Large intestine (tissue), 3 donors: ENCODE data around the gene NEURL1B. TPM values are rescaled to one million over a fixed set of nuclear protein-coding genes. Genes with fewer than 3 reads are reported as not detected.
"Not testable (repeated sequence)": the region's sequence is repeated elsewhere in the genome, so short reads cannot be mapped to it uniquely, and the experiment has no call there.

Experiments used
- DNase-seq, 2 donors: peaks; one replicate each; pipeline versions ENCODE4 v3.0.0 to v3.0.0-alpha.2; 2013
- H3K27ac ChIP-seq: one replicate; pipeline ENCODE4 v1.5.1; 2013; ENCODE audit warnings: low read length
- H3K27me3 ChIP-seq: 2 replicates; pipeline ENCODE4 v1.6.1; 2013; ENCODE audit warnings: low read length; ENCODE audit not compliant: control insufficient read depth, insufficient read depth
- H3K36me3 ChIP-seq: 2 replicates; pipeline ENCODE4 v1.6.1; 2013; ENCODE audit warnings: low read length; ENCODE audit not compliant: control insufficient read depth, insufficient read depth
- H3K4me1 ChIP-seq: one replicate; pipeline ENCODE4 v1.6.1; 2013; ENCODE audit warnings: low read length; ENCODE audit not compliant: control insufficient read depth, insufficient read depth
- H3K4me3 ChIP-seq: one replicate; pipeline ENCODE4 v1.5.1; 2013; ENCODE audit warnings: low read length
- H3K9me3 ChIP-seq: one replicate; pipeline ENCODE4 v1.6.1; 2013; ENCODE audit warnings: mild to moderate bottlenecking, low read depth, low read length, moderate library complexity; ENCODE audit not compliant: control insufficient read depth
- WGBS: methylation state at CpG from one replicate; pipeline ENCODE4 v1.1.5; 2013; ENCODE audit warnings: low lambda C conversion rate; ENCODE audit not compliant: insufficient coverage; 5-methylcytosine and 5-hydroxymethylcytosine counted together
- polyA plus RNA-seq: library from polyadenylated mRNA; unstranded; fragments of 120-200 nt; gene quantifications from one replicate; pipeline ENCODE4 v1.2.1, GENCODE V29; 2013

NEURL1B gene
- polyA plus RNA-seq, 1 donor, result 13.5 TPM

- Histone ChIP-seq H3K36me3 (no peaks in the 10 kb centered on the region), H3K27me3 (peaks cover 27% of the 10 kb centered on the region), H3K9me3 (no peaks in the 10 kb centered on the region), H3K27ac (no peak overlapping the region), H3K4me3 (no peak overlapping the region), H3K4me1 (peaks cover 2% of the 10 kb centered on the region)
- DNase-seq, result no peak
- 86% methylated on average over 1 of the region's 4 CpGs for WGBS
Measured at GRCh38 chr5:172706796-172707195, 65.7 kb downstream of the NEURL1B start.

GRCh38 chr5:172707285-172708182 lies 66.5 kb downstream of the NEURL1B start:
- Histone ChIP-seq H3K27ac (no peak overlapping the region), H3K9me3 (no peaks in the 10 kb centered on the region), H3K36me3 (no peaks in the 10 kb centered on the region), H3K4me3 (no peak overlapping the region), H3K4me1 (no peaks in the 10 kb centered on the region), H3K27me3 (peaks cover 28% of the 10 kb centered on the region)
- 75% methylated on average over 2 of the region's 18 CpGs for WGBS
- DNase-seq, result peak in 1 of 2 donors; percentile 37

- no peaks in the 10 kb centered on the region for H3K9me3 ChIP-seq
- no peak for DNase-seq
- WGBS, result 60% methylated on average over 1 of the region's 8 CpGs
- no peaks in the 10 kb centered on the region for H3K36me3 ChIP-seq
- no peak overlapping the region for H3K27ac ChIP-seq
- no peak overlapping the region for H3K4me3 ChIP-seq
- H3K4me1 ChIP-seq, result no peaks in the 10 kb centered on the region
- peaks cover 28% of the 10 kb centered on the region for H3K27me3 ChIP-seq
Measured at GRCh38 chr5:172708183-172708505, 67.1 kb downstream of the NEURL1B start.

- no peaks in the 10 kb centered on the region for H3K9me3 ChIP-seq
- no peak overlapping the region for H3K27ac ChIP-seq
- DNase-seq, result no peak
- 53% methylated on average over 3 of the region's 4 CpGs for WGBS
- H3K36me3 ChIP-seq, result no peaks in the 10 kb centered on the region
- no peak overlapping the region for H3K4me3 ChIP-seq
- peaks cover 28% of the 10 kb centered on the region for H3K27me3 ChIP-seq
- peaks cover 6% of the 10 kb centered on the region for H3K4me1 ChIP-seq
Measured at GRCh38 chr5:172710676-172711075, 69.6 kb downstream of the NEURL1B start.

DNA sequence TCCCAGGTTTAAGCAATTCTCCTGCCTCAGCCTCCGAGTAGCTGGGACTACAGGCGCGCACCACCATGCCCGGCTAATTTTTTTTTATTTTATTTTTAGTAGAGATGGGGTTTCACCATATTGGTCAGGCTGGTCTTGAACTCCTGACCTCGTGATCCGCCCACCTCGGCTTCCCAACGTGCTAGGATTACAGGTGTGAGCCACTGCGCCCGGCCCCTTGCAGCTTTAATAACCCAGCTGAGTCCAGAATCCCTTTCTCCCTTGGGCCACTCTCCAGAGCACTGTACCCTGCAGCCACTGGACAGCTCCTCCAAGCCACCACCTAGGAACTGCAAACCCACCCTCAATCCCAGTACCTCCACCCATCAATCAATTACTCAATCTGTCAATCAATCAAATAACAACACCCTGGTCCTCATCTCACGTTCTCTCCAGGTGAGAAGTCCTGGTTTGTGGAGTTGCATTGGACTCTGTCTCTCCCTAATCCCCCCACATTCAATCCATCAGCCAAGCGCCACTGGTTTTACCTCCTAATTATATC lies 70.3 kb downstream of the NEURL1B start:
- not testable (repeated sequence) for H3K4me1 ChIP-seq, DNase-seq, H3K36me3 ChIP-seq, H3K9me3 ChIP-seq, H3K4me3 ChIP-seq, H3K27ac ChIP-seq
- H3K27me3 ChIP-seq, result peaks cover 28% of the 10 kb centered on the region
- 80% methylated on average over 1 of the region's 12 CpGs for WGBS

GRCh38 chr5:172712610-172713009 lies 71.5 kb downstream of the NEURL1B start:
- Histone ChIP-seq H3K4me1 (peaks cover 6% of the 10 kb centered on the region), H3K27me3 (peaks cover 22% of the 10 kb centered on the region), H3K27ac (no peak overlapping the region), H3K4me3 (no peak overlapping the region), H3K9me3 (no peaks in the 10 kb centered on the region), H3K36me3 (no peaks in the 10 kb centered on the region)
- no CpG with 5 or more reads among the region's 8 CpGs for WGBS
- no peak for DNase-seq

GRCh38 chr5:172713113-172713808 lies 72.2 kb downstream of the NEURL1B start:
- Histone ChIP-seq H3K36me3 (no peaks in the 10 kb centered on the region), H3K4me1 (peaks cover 6% of the 10 kb centered on the region), H3K9me3 (no peaks in the 10 kb centered on the region), H3K4me3 (no peak overlapping the region), H3K27ac (no peak overlapping the region), H3K27me3 (peaks cover 17% of the 10 kb centered on the region)
- WGBS, result no CpG with 5 or more reads among the region's 15 CpGs
- DNase-seq, result peak in 1 of 2 donors; percentile 34

GRCh38 chr5:172713809-172714490 lies 72.9 kb downstream of the NEURL1B start:
- Histone ChIP-seq H3K4me1 (peaks cover 6% of the 10 kb centered on the region), H3K27me3 (peaks cover 15% of the 10 kb centered on the region), H3K4me3 (no peak overlapping the region), H3K9me3 (no peaks in the 10 kb centered on the region), H3K27ac (no peak overlapping the region), H3K36me3 (no peaks in the 10 kb centered on the region)
- no CpG with 5 or more reads among the region's 9 CpGs for WGBS
- no peak for DNase-seq

DNA sequence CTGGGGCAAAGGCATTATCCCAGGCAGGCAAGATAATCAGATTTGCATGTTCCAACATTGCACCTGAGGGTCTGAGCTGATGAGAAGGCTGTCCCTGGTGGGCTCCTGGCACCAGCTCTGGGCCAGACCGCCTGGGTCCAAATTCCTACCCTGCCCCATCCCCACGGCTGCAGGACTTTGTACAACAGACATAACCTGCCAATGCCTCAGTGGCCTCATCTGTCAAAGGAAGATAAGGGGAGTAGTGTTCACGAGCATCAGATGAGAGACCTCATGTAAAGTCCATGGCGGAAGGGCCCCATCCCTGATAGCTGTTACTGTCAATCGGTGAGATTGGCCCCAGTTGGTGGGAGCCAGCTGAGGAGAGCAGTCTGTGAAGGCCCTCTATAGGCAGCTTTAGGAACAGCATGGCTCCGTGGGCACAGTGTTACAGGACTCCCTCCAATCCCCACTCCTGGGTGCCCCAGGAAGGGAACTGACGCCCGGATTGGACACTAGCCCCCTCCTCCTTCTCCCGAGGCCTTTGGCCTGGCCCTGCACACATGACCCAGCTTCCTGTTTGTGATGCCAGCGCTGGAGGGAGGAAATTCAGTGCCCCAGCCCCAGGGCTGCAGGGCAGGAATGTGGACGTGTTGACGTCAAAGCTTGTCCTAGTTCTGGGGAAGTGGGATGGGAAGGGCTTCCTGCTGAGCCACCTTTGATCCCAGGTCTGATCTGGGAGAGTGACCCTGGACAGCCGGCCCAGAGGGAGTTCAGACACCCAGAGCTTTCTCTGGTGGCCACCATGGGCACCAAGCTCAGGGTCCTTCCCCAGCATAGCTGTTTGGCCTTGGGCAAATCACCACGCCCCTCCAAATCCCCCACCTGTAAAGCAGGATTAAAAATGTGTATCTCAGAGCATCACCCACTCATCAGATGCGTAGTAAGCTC lies 73.7 kb downstream of the NEURL1B start:
- H3K4me1 ChIP-seq, result peaks cover 6% of the 10 kb centered on the region
- no CpG with 5 or more reads among the region's 15 CpGs for WGBS
- H3K9me3 ChIP-seq, result no peaks in the 10 kb centered on the region
- no peaks in the 10 kb centered on the region for H3K36me3 ChIP-seq
- DNase-seq, result peak; percentile 63 to 68
- H3K4me3 ChIP-seq, result no peak overlapping the region
- no peak overlapping the region for H3K27ac ChIP-seq
- H3K27me3 ChIP-seq, result peaks cover 16% of the 10 kb centered on the region
